LNCAP (cell line): ENCODE measurements around the gene HDAC9.

Experiments used
- CTCF ChIP-seq: fragments of 450-650 bp; IDR thresholded peaks from 2 replicates; pipeline ENCODE4 v1.5.1; 2017; ENCODE audit warnings: mild to moderate bottlenecking

The HDAC9 gene

GRCh38 chr7:18770154-18770811 lies 274.7 kb downstream of the HDAC9 start:
- no peak for TF ChIP-seq CTCF

GRCh38 chr7:18770822-18771221 lies 275.3 kb downstream of the HDAC9 start:
- TF ChIP-seq CTCF = no peak

GRCh38 chr7:18771834-18772566 lies 276.5 kb downstream of the HDAC9 start:
- TF ChIP-seq CTCF = no peak

GRCh38 chr7:18772567-18772965 lies 277.0 kb downstream of the HDAC9 start:
- TF ChIP-seq CTCF = no peak

GRCh38 chr7:18777314-18777713 lies 281.8 kb downstream of the HDAC9 start:
- no peak for TF ChIP-seq CTCF

GRCh38 chr7:18778594-18778993 lies 283.0 kb downstream of the HDAC9 start:
- TF ChIP-seq CTCF = no peak

- TF ChIP-seq CTCF = no peak
Measured at GRCh38 chr7:18780266-18780665, 284.7 kb downstream of the HDAC9 start.
